Smooth muscle cell (in vitro differentiated cells): ENCODE measurements around the gene TMEM154. TPM values are rescaled to one million over a fixed set of nuclear protein-coding genes. Genes with fewer than 3 reads are reported as not detected.

Experiments
- DNase-seq: peaks from one replicate; lab custom pipeline; 2025; ENCODE audit not compliant: unreplicated experiment; lab: John Stamatoyannopoulos, UW
- H2AFZ ChIP-seq: fragments of 200-600 bp; sonication (generic); 2 replicates; pipeline ENCODE4 v1.6.0; 2016; ENCODE audit warnings: antibody characterized with exemption, low read depth, mild to moderate bottlenecking
- H3F3A ChIP-seq: fragments of 200-600 bp; sonication (generic); 2 replicates; pipeline ENCODE4 v1.6.0; 2017; ENCODE audit warnings: antibody characterized with exemption, low read depth
- H3K27ac ChIP-seq: fragments of 200-600 bp; sonication (generic); 2 replicates; pipeline ENCODE4 v1.5.1; 2016; ENCODE audit warnings: low read depth, mild to moderate bottlenecking
- H3K27me3 ChIP-seq: fragments of 200-600 bp; sonication (generic); 2 replicates; pipeline ENCODE4 v1.6.1; 2016; ENCODE audit warnings: low read depth, mild to moderate bottlenecking
- H3K36me3 ChIP-seq: fragments of 200-600 bp; sonication (generic); 2 replicates; pipeline ENCODE4 v1.5.1; 2016; ENCODE audit warnings: low read depth
- H3K4me1 ChIP-seq: fragments of 200-600 bp; sonication (generic); 2 replicates; pipeline ENCODE4 v1.5.1; 2016; ENCODE audit warnings: low read depth
- H3K4me2 ChIP-seq: fragments of 200-600 bp; sonication (generic); 2 replicates; pipeline ENCODE4 v1.6.0; 2016; ENCODE audit warnings: mild to moderate bottlenecking
- H3K4me3 ChIP-seq: fragments of 200-600 bp; sonication (generic); 2 replicates; pipeline ENCODE4 v1.5.1; 2016; ENCODE audit warnings: mild to moderate bottlenecking
- H3K79me2 ChIP-seq: fragments of 200-600 bp; sonication (generic); 2 replicates; pipeline ENCODE4 v1.6.0; 2016; ENCODE audit warnings: low read depth, mild to moderate bottlenecking
- H3K9ac ChIP-seq: fragments of 200-600 bp; sonication (generic); 2 replicates; pipeline ENCODE4 v1.6.0; 2016; ENCODE audit warnings: low read depth
- H3K9me3 ChIP-seq: fragments of 200-600 bp; sonication (generic); replicated peaks from 2 replicates; pipeline ENCODE4 v1.5.1; 2016; ENCODE audit warnings: low read depth
- H4K20me1 ChIP-seq: fragments of 200-600 bp; sonication (generic); 2 replicates; pipeline ENCODE4 v1.6.0; 2016; ENCODE audit warnings: low read depth
- WGBS: methylation state at CpG from one replicate; pipeline ENCODE4 v1.1.7; 2016; ENCODE audit warnings: low lambda C conversion rate; 5-methylcytosine and 5-hydroxymethylcytosine counted together
- polyA plus RNA-seq: library from polyadenylated mRNA; unstranded; fragments of >200 nt; fragmentation: Nextera tagmentation; extraction: Ambion mirVana; gene quantifications from 2 replicates; pipeline ENCODE4 v1.2.1, GENCODE V29; 2016
- total RNA-seq: library from RNA; depleted of rRNA; stranded (reverse); fragments of >200 nt; gene quantifications from 2 replicates; pipeline ENCODE4 v1.2.3, GENCODE V29; 2014
- TF ChIP-seq, protein P1 (sequence below): fragments of 200-600 bp; sonication (generic); IDR thresholded peaks from 2 replicates; pipeline ENCODE4 v1.5.1; 2017; ENCODE audit warnings: borderline replicate concordance, mild to moderate bottlenecking, antibody characterized with exemption; ENCODE audit not compliant: insufficient read depth, poor library complexity, severe bottlenecking

TMEM154 gene
- total and polyA plus RNA-seq, 2 experiments from 2014 or later, result 1.8 to 6.0 TPM

DNA sequence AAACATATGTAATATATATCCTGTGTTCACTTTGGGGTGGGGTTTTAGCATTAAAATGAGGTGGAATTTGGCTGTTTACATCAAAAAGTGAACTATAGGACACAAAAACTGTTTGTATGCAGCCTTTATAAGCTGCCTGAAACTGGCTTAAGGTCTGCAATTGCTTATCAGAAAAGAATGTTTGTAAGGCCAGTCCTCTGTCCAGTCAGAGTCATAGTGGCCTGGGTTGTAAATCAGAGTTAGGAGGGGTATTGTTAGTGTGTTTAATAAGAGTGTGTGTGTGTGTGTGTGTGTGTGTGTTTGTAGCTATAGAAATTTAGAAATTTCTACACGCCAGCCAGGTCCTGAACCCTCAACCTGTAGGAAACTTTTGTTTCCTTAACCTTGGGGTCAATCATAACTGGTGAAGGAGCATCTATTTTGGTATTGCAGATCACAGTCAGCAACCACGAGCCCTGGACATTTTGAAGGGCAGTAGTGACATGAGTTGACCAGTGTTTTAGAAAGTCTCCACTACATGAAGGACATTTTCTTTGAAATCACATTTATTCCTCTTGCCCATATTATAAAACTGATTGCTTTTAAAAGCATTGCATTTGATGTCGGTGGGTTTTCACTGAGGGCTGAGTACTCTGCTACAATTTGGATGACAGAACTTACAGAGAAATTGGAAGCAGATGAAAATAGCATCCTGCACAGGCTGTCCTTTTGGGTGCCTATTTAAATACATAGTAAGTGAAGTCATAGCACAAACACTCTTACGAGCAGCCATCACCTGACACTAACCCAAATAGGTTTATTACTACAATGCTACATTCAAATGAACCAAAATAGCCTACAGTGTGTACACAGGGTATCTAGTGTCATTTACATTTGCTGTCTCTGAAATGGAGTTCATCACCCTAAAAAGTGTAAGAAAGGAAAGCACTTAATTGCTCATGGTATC is 11.2 kb upstream of the TMEM154 start:
- no peak overlapping the region for H3K4me3 ChIP-seq
- no peaks in the 10 kb centered on the region for H4K20me1 ChIP-seq
- no peaks in the 10 kb centered on the region for H3K27me3 ChIP-seq
- DNase-seq, result no peak
- no peak overlapping the region for H2AFZ ChIP-seq
- TF ChIP-seq, protein P1, sequence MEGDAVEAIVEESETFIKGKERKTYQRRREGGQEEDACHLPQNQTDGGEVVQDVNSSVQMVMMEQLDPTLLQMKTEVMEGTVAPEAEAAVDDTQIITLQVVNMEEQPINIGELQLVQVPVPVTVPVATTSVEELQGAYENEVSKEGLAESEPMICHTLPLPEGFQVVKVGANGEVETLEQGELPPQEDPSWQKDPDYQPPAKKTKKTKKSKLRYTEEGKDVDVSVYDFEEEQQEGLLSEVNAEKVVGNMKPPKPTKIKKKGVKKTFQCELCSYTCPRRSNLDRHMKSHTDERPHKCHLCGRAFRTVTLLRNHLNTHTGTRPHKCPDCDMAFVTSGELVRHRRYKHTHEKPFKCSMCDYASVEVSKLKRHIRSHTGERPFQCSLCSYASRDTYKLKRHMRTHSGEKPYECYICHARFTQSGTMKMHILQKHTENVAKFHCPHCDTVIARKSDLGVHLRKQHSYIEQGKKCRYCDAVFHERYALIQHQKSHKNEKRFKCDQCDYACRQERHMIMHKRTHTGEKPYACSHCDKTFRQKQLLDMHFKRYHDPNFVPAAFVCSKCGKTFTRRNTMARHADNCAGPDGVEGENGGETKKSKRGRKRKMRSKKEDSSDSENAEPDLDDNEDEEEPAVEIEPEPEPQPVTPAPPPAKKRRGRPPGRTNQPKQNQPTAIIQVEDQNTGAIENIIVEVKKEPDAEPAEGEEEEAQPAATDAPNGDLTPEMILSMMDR, result no peak
- no peaks in the 10 kb centered on the region for H3F3A ChIP-seq
- no peak overlapping the region for H3K4me2 ChIP-seq
- H3K27ac ChIP-seq, result no peak overlapping the region
- no peaks in the 10 kb centered on the region for H3K79me2 ChIP-seq
- H3K9me3 ChIP-seq, result no peaks in the 10 kb centered on the region
- no peaks in the 10 kb centered on the region for H3K36me3 ChIP-seq
- 93% methylated on average over 4 of the region's 4 CpGs for WGBS
- no peak overlapping the region for H3K9ac ChIP-seq
- no peaks in the 10 kb centered on the region for H3K4me1 ChIP-seq

DNA sequence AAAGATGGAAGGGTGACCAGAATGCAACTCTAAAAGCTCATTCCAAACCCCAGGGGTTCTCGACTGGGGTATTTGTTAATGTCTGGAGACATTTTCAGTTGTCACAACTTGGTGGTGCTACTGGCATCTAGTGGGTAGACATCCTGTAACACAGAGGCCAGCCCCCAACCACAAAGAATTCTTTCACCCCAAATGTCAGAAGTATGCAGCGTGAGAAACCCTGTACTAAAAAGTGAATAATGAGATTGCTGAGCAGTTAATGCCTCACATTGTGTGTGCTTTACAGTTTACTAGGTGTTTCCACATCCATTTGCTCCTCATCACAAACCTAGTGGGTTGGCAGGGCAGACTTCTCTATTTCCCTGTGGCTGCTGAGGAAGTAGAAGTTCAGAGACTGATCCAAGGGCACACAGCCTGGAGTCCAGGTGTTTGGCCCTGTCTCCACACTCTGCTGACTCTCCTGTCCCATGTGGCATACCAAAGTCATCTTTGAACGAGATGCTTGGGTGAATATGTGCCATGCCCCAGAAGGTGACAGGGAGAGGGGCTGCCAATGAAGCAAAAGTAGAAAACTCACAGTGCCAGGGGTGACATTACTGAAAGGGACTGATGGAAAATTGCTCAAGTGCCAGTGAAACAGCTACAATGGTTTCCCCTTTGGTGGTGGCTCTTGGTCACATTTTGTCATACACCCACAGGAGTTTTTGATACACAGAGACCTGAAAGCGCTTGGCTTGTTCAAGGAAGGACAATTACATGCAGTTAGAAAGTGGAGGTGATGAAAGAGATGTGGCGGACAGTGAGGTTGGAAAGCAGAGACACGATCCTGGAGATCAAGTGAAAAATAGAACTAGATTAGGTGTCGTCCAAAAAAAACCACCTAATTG is 10.1 kb upstream of the TMEM154 start:
- Histone ChIP-seq H3K36me3 (no peaks in the 10 kb centered on the region), H3K9me3 (no peaks in the 10 kb centered on the region), H3K27me3 (no peaks in the 10 kb centered on the region), H3K4me2 (no peak overlapping the region), H3K27ac (no peak overlapping the region), H3K4me3 (no peak overlapping the region), H3F3A (no peaks in the 10 kb centered on the region), H3K4me1 (no peaks in the 10 kb centered on the region), H3K79me2 (no peaks in the 10 kb centered on the region), H2AFZ (no peak overlapping the region), H3K9ac (no peak overlapping the region), H4K20me1 (no peaks in the 10 kb centered on the region)
- DNase-seq, result no peak
- TF ChIP-seq, protein P1, result no peak
- WGBS, result 81% methylated on average over 7 of the region's 7 CpGs

- H3K36me3 ChIP-seq, result no peaks in the 10 kb centered on the region
- H3K9me3 ChIP-seq, result no peaks in the 10 kb centered on the region
- TF ChIP-seq, protein P1, result no peak
- 60% methylated on average over 2 of the region's 2 CpGs for WGBS
- no peaks in the 10 kb centered on the region for H3K4me1 ChIP-seq
- no peaks in the 10 kb centered on the region for H3K79me2 ChIP-seq
- H3F3A ChIP-seq, result no peaks in the 10 kb centered on the region
- no peak overlapping the region for H3K9ac ChIP-seq
- no peaks in the 10 kb centered on the region for H4K20me1 ChIP-seq
- no peak overlapping the region for H2AFZ ChIP-seq
- DNase-seq, result no peak
- H3K27me3 ChIP-seq, result no peaks in the 10 kb centered on the region
- H3K27ac ChIP-seq, result no peak overlapping the region
- no peak overlapping the region for H3K4me2 ChIP-seq
- no peak overlapping the region for H3K4me3 ChIP-seq
These were observed 8.3 kb upstream of the TMEM154 start for GRCh38 chr4:152687974-152688599.
